ENCODE results near the gene SPINT1. TPM values are rescaled to one million over a fixed set of nuclear protein-coding genes. Genes with fewer than 3 reads are reported as not detected.

Gene SPINT1
- total and polyA plus RNA-seq, 2 of the 13 experiments (the other 11 are each of a cell fraction or from before 2014, with no cell fraction given) = 0.49 to 2.5 TPM

DNA sequence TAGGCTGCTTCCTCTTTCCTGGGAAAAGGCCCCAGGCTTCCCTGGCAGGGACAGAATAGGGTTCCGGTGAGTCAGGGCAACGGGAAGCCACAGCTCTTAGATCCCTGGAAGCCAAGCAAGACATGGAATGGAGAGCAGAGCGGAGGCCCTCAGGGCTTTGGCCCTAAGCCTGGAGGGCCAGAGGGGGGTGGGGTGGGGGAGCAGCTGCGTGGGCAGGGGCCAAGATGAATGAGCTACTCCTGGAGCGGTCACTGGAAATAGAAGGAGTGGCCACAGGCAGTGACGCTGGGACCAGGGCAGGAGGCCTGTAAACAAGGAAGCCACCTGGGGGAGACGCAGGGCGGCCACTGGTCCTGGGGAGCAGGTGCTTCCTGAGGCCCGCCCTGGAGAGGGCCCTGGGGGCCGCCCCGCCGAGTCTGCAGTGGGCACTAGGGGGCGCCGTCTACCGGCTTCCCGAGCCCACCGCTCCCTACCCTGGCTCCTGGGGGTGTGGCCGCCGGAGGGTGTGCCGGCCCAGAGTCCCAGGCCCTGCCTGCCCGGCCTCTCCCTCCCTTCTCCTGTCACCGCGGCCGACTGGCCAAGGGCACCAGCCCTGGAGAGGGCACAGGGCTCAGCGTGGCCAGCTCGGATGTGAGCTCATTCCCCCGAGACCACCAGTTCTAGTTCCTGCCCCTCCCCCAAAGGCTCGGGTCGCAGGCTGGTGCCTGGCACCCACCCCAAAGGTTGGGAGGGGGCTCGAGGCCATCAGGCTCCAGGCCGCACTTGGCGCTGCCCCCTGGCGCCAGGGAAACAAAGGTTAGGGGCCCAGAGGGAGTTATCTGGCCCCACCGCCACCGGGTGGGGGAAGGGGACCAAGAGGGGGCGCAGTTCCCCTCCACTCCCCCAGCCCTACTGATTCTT lies 62.5 kb downstream of the SPINT1 start (continued):
- TF ChIP-seq, protein P1, sequence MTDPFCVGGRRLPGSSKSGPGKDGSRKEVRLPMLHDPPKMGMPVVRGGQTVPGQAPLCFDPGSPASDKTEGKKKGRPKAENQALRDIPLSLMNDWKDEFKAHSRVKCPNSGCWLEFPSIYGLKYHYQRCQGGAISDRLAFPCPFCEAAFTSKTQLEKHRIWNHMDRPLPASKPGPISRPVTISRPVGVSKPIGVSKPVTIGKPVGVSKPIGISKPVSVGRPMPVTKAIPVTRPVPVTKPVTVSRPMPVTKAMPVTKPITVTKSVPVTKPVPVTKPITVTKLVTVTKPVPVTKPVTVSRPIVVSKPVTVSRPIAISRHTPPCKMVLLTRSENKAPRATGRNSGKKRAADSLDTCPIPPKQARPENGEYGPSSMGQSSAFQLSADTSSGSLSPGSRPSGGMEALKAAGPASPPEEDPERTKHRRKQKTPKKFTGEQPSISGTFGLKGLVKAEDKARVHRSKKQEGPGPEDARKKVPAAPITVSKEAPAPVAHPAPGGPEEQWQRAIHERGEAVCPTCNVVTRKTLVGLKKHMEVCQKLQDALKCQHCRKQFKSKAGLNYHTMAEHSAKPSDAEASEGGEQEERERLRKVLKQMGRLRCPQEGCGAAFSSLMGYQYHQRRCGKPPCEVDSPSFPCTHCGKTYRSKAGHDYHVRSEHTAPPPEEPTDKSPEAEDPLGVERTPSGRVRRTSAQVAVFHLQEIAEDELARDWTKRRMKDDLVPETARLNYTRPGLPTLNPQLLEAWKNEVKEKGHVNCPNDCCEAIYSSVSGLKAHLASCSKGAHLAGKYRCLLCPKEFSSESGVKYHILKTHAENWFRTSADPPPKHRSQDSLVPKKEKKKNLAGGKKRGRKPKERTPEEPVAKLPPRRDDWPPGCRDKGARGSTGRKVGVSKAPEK (CRISPR knock-in tag; IDR thresholded peaks at IDR 0.05; ENCODE audit: borderline replicate concordance) = no peak
- TF ChIP-seq, protein P2, sequence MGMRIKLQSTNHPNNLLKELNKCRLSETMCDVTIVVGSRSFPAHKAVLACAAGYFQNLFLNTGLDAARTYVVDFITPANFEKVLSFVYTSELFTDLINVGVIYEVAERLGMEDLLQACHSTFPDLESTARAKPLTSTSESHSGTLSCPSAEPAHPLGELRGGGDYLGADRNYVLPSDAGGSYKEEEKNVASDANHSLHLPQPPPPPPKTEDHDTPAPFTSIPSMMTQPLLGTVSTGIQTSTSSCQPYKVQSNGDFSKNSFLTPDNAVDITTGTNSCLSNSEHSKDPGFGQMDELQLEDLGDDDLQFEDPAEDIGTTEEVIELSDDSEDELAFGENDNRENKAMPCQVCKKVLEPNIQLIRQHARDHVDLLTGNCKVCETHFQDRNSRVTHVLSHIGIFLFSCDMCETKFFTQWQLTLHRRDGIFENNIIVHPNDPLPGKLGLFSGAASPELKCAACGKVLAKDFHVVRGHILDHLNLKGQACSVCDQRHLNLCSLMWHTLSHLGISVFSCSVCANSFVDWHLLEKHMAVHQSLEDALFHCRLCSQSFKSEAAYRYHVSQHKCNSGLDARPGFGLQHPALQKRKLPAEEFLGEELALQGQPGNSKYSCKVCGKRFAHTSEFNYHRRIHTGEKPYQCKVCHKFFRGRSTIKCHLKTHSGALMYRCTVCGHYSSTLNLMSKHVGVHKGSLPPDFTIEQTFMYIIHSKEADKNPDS (CRISPR knock-in tag; IDR thresholded peaks at IDR 0.05) = no peak
- TF ChIP-seq NFYC (CRISPR knock-in tag; IDR thresholded peaks at IDR 0.05) (no peak), ZNF781 (CRISPR knock-in tag; IDR thresholded peaks at IDR 0.05; ENCODE audit: borderline replicate concordance, not compliant biosample characterization) (no peak), TBX3 (IDR thresholded peaks at IDR 0.05; ENCODE audit: borderline replicate concordance) (no peak), SMAD1 (CRISPR knock-in tag; IDR thresholded peaks at IDR 0.05; ENCODE audit: borderline replicate concordance, low read depth) (peak; percentile 45; the same call in 1 of the 2 replicates), HNRNPLL (IDR thresholded peaks at IDR 0.05; ENCODE audit: low read depth, low read length, poor library complexity, severe bottlenecking) (peak; percentile 28), MATR3 (CRISPR knock-in tag; IDR thresholded peaks at IDR 0.05) (no peak), ZNF121 (CRISPR knock-in tag; IDR thresholded peaks at IDR 0.05) (peak; percentile 76; the same call in 1 of the 2 replicates), ZMYM4 (CRISPR knock-in tag; IDR thresholded peaks at IDR 0.05) (no peak), ZMYM2 (CRISPR knock-in tag; IDR thresholded peaks at IDR 0.05) (no peak), ZNF816 (CRISPR knock-in tag; IDR thresholded peaks at IDR 0.05; ENCODE audit: borderline replicate concordance) (no peak), MIER2 (CRISPR knock-in tag; IDR thresholded peaks at IDR 0.05) (no peak), MEF2D (CRISPR knock-in tag; IDR thresholded peaks at IDR 0.05) (0 out of 2 replicates have a peak, but pooled peaks have one; percentile 49), MAZ (IDR thresholded peaks at IDR 0.05; ENCODE audit: borderline replicate concordance, low read depth, low read length) (peak; percentile 70; the same call in 1 of the 2 replicates), MAZ (CRISPR knock-in tag; IDR thresholded peaks at IDR 0.05; ENCODE audit: low read depth) (peak; percentile 79; the same call in 1 of the 2 replicates), ZNF839 (CRISPR knock-in tag; IDR thresholded peaks at IDR 0.05; ENCODE audit: borderline replicate concordance) (peak; percentile 66; the same call in 1 of the 2 replicates), HDAC2 (CRISPR knock-in tag; IDR thresholded peaks at IDR 0.05) (peak; percentile 46; the same call in 1 of the 2 replicates), NFKBIZ (CRISPR knock-in tag; IDR thresholded peaks at IDR 0.05) (no peak), BORCS8-MEF2B (CRISPR knock-in tag; IDR thresholded peaks at IDR 0.05) (peak; percentile 38; the same call in 1 of the 2 replicates), SMARCC2 (IDR thresholded peaks at IDR 0.05) (no peak), GATAD1 (CRISPR knock-in tag; IDR thresholded peaks at IDR 0.05) (no peak), SNAI1 (CRISPR knock-in tag; IDR thresholded peaks at IDR 0.05; ENCODE audit: borderline replicate concordance) (0 out of 2 replicates have a peak, but pooled peaks have one; percentile 42)
- TF ChIP-seq, protein P3, sequence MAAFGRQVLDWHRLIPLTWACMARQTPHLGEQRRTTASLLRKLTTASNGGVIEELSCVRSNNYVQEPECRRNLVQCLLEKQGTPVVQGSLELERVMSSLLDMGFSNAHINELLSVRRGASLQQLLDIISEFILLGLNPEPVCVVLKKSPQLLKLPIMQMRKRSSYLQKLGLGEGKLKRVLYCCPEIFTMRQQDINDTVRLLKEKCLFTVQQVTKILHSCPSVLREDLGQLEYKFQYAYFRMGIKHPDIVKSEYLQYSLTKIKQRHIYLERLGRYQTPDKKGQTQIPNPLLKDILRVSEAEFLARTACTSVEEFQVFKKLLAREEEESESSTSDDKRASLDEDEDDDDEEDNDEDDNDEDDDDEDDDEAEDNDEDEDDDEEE (CRISPR knock-in tag; IDR thresholded peaks at IDR 0.05) = no peak
